AG09309 (cell line): Measurements from ENCODE around the gene LIG4.

ENCODE experiments used
- DNase-seq: peaks from one replicate; pipeline ENCODE4 v3.0.0-alpha.2; 2010; ENCODE audit warnings: low read depth
- H3K4me3 ChIP-seq: 2 replicates; pipeline ENCODE4 v1.5.1; 2011; ENCODE audit warnings: mild to moderate bottlenecking, low read depth, low read length, moderate library complexity; ENCODE audit not compliant: control insufficient read depth
- TF ChIP-seq, protein P1 (sequence below): IDR thresholded peaks from 2 replicates; pipeline ENCODE4 v1.5.1; 2011; ENCODE audit warnings: mild to moderate bottlenecking, low read depth, low read length, inconsistent platforms; ENCODE audit not compliant: insufficient read depth, control insufficient read depth; ENCODE audit errors: missing control alignments

LIG4 gene

DNA sequence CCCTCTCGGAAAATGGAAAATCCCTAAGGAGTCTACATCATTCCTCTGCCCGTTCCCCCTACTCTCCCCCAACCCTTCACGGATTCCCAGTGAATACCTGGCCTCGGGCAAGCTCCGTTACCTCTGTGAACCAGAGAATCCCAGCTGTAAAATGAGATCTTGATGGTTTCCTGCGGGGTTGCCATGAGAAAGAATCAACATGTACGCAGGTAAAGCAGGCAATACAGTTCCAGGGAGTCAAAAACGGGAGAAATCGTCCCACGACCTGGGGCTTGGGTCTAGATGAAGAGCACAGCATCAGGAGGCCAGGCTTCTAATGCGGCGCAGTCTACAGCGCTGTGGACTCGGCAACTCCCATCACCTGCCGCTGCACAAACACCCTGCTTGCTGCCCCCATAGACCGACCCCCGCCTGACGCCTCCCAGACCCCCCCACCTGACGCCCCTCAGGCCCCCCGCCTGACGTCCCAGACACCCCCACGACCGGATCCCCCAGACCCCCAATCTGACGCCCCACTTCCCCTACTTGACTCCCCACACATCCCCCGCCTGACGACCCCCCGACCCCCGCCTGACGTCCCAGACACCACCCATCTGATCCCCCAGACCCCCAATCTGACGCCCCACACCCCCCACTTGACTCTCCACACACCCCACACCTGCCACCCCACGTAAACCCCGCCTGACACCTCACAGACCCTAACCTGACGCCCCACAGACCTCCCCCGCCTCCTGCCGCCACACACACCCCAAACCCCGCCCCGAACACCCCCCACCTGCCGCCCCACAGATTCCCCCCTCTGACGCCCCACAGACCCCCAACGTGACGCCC is 680 bp downstream of the LIG4 start:
- no peak for DNase-seq
- peak overlapping the region; percentile 73 for H3K4me3 ChIP-seq
- TF ChIP-seq, protein P1, sequence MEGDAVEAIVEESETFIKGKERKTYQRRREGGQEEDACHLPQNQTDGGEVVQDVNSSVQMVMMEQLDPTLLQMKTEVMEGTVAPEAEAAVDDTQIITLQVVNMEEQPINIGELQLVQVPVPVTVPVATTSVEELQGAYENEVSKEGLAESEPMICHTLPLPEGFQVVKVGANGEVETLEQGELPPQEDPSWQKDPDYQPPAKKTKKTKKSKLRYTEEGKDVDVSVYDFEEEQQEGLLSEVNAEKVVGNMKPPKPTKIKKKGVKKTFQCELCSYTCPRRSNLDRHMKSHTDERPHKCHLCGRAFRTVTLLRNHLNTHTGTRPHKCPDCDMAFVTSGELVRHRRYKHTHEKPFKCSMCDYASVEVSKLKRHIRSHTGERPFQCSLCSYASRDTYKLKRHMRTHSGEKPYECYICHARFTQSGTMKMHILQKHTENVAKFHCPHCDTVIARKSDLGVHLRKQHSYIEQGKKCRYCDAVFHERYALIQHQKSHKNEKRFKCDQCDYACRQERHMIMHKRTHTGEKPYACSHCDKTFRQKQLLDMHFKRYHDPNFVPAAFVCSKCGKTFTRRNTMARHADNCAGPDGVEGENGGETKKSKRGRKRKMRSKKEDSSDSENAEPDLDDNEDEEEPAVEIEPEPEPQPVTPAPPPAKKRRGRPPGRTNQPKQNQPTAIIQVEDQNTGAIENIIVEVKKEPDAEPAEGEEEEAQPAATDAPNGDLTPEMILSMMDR = no peak

DNA sequence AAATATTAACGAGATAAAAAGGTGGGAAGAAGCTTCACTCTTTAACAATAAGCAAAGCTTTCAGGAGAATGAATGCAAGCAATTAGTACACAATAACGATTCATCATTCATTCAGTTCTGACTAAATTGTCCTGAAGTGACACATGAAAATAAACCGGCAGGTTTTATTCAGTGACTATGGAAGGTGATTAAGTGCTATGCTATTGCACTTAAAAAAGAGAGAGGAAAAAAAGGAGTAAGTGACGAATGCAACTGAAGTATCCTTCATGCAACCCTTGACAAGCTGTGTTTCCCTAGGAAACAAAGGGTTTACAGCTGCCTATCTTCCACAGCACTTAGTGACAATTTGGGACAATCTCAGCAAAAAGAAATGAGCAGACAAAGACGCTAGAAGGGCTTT is 1.4 kb downstream of the LIG4 start:
- DNase-seq = no peak
- TF ChIP-seq, protein P1 = no peak
- peak overlapping the region; percentile 73 for H3K4me3 ChIP-seq

DNA sequence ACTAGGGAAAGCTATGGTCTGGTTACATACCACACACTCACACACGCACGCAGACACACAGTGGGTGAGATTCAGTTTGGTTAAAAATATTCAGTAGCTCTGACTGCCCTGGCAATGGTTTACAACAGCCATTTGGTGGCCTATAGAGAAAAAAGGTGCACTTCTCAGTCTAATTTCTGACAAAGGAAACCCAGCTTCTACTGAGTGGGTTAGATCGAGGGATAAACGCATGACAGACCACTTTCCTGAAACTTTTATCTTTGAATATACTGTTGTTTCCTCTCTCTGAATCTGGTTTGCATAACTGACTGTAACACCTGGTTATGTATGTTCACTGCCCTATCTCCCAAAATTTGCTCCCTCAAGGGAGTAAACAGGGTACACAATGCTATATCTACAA is 2.5 kb downstream of the LIG4 start:
- H3K4me3 ChIP-seq = no peak overlapping the region
- TF ChIP-seq, protein P1 = no peak
- no peak for DNase-seq

DNA sequence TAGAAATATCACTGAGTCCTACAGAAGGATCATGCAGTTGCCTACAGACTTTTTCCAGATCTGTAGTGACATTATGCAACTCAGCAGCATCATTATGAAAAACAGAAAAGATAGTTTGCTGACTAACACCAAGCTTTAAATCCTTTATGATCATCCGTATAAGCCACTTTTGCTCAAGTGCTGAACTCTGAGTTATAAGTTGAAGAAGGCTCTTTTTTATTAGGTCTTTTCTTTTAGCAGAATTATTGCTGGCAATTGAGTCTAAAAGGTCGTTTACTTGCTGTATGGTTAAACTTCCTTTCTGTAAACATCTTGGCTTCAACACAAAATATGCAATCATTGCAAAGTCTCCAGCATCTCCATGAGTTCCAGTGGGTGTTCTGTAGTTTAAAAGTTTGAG is 4.8 kb downstream of the LIG4 start:
- TF ChIP-seq, protein P1 = no peak

DNA sequence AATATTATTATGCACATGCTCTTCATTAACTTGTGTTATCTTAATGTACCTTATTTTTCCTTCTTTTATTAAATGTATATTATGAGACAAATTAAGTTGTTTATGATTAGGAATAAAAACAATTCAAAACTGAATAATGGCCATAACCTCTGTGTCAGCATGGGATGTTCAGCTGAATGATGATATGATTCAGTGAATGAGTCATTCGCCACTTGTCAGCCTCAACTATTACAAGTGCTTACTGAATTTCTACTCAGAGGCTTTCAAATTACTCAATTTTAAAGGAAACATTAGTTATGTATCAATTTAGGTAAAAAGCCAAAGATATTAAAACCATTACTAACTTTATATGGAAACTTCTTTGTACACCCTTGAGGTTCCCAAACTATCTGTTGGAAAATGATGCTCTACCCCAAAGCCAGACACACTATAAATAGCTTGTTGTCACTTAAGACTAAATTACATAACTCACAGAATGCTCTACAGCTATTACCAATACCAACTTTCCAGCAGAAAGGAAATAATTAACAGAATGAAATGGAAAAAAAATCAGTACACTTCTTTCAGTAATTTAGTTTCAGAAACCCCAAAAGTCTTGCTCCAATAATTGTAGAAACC is 14.4 kb downstream of the LIG4 start:
- DNase-seq = no peak
- TF ChIP-seq, protein P1 = no peak
- no peak overlapping the region for H3K4me3 ChIP-seq

More for the DNA sequence above, 4.8 kb downstream of the LIG4 start:
- DNase-seq = no peak
- H3K4me3 ChIP-seq = no peak overlapping the region

DNA sequence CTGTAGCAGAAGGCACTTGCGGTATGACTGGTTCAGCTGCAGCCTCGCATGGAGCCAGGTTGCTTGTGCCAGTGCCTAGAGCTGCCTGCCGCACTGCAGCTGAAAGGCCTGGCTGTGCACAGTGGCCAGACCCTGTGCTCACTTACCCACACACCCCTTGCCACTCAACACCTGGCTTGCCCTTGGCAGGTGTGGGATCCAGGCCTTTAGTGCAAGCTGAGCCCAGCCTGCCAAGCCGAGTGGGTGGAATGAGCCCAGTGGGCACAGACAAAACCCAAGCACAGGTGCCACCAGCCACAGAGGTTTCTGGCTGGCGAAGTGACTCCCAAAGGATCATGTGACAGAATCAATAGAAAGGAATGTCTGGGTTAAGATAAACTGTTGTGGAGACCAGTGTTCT is 19.5 kb downstream of the LIG4 start:
- DNase-seq = no peak
- H3K4me3 ChIP-seq = no peak overlapping the region
- TF ChIP-seq, protein P1 = no peak
